Uterus (tissue), 4 donors: ENCODE results near the gene LRG1. TPM values are rescaled to one million over a fixed set of nuclear protein-coding genes. Genes with fewer than 3 reads are reported as not detected.

Source experiments
- DNase-seq, 2 donors: peaks; one replicate each; pipeline ENCODE4 v3.0.0-alpha.2; 2019 to 2020
- H3K27ac ChIP-seq, 2 donors: fragments of 200-600 bp; sonication (generic); 1 replicate in 1 of 2; 2 replicates in 1 of 2; pipeline ENCODE4 v1.5.1; 2016 to 2018
- H3K27me3 ChIP-seq, 2 donors: fragments of 200-600 bp; sonication (generic); one replicate each; pipeline ENCODE4 v1.5.1; 2018 to 2019; ENCODE audit warnings: control low read depth in 1 of 2
- H3K36me3 ChIP-seq, 2 donors: fragments of 200-600 bp; sonication (generic); one replicate each; pipeline ENCODE4 v1.5.1; 2019; ENCODE audit warnings: control low read depth in 1 of 2
- H3K4me1 ChIP-seq, 2 donors: fragments of 200-600 bp; sonication (generic); one replicate each; pipeline ENCODE4 v1.5.1; 2018 to 2019; ENCODE audit warnings: control low read depth in 1 of 2
- H3K4me3 ChIP-seq, 2 donors: fragments of 200-600 bp; sonication (generic); 1 replicate in 1 of 2; 2 replicates in 1 of 2; pipeline ENCODE4 v1.5.1; 2018 to 2019; ENCODE audit warnings: mild to moderate bottlenecking in 1 of 2
- H3K9me3 ChIP-seq, 2 donors: fragments of 200-600 bp; sonication (generic); one replicate each; pipeline ENCODE4 v1.5.1; 2019; ENCODE audit warnings: control low read depth in 1 of 2
- POLR2A ChIP-seq, 2 donors: fragments of 450-650 bp; IDR thresholded peaks; one replicate each; pipeline ENCODE4 v1.6.1; 2016; ENCODE audit warnings: antibody characterized with exemption in 2 of 2, mild to moderate bottlenecking in 1 of 2, moderate library complexity in 1 of 2
- intact Hi-C: fragments of 100-400 bp; cut with DNase I; formaldehyde crosslinking; loops from one replicate; pipeline ENCODE4 v1.15.1; 2023; ENCODE audit warnings: low total_unique reads
- total RNA-seq, 4 donors: library from RNA; depleted of rRNA in 3 of 4; stranded (reverse); fragments of >200 nt in 3 of 4; gene quantifications; one replicate each; pipeline versions ENCODE4 v1.1.0 to v1.2.4, GENCODE V29; 2014 to 2023
- TF ChIP-seq, protein P1 (sequence below), 4 experiments: fragments of 200-600 bp in 2 of 4; fragments of 450-650 bp in 2 of 4; sonication (generic) in 2 of 4; IDR thresholded peaks; one replicate each; pipeline ENCODE4 v1.5.1; 2016 to 2019; ENCODE audit warnings: antibody characterized with exemption in 4 of 4, mild to moderate bottlenecking in 2 of 4, moderate library complexity in 1 of 4
- donor health status: DM: yes; HTN: yes; CAD: no.

The LRG1 gene
- total RNA-seq, 4 donors from 2014 or later: 0.59 to 1.1 (median 1.1) TPM; not detected in 1

DNA sequence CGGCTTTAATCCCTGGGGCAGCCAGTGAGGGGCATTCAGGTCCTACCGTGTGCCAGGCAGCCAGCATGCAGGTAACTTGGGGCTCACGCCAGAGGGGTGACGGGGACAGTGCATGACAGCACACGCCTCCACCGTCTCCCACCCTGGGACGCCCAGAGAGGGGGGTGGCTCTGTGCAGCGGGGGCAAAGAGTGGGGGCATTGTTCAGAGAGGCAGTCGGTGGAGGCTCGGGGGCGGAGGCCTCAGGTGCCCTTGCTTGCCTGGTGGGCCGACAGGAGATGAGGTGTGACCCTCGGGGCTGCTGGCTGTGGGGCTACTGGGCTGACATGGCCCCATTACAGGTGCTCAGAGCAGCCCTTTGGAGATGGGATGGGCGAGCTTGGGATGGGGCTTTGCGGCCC lies 40.0 kb downstream of the LRG1 start:
- H3K4me3 ChIP-seq: no peak overlapping the region
- no peaks in the 10 kb centered on the region for H3K9me3 ChIP-seq
- H3K36me3 ChIP-seq: no peaks in the 10 kb centered on the region
- no peaks in the 10 kb centered on the region for H3K4me1 ChIP-seq
- no peak for DNase-seq
- intact Hi-C loops: no loop called here
- H3K27me3 ChIP-seq: no peaks in the 10 kb centered on the region
- TF ChIP-seq, protein P1, sequence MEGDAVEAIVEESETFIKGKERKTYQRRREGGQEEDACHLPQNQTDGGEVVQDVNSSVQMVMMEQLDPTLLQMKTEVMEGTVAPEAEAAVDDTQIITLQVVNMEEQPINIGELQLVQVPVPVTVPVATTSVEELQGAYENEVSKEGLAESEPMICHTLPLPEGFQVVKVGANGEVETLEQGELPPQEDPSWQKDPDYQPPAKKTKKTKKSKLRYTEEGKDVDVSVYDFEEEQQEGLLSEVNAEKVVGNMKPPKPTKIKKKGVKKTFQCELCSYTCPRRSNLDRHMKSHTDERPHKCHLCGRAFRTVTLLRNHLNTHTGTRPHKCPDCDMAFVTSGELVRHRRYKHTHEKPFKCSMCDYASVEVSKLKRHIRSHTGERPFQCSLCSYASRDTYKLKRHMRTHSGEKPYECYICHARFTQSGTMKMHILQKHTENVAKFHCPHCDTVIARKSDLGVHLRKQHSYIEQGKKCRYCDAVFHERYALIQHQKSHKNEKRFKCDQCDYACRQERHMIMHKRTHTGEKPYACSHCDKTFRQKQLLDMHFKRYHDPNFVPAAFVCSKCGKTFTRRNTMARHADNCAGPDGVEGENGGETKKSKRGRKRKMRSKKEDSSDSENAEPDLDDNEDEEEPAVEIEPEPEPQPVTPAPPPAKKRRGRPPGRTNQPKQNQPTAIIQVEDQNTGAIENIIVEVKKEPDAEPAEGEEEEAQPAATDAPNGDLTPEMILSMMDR (IDR thresholded peaks at IDR 0.05): no peak
- no peak for TF ChIP-seq POLR2A (IDR thresholded peaks at IDR 0.05)
- H3K27ac ChIP-seq: no peak overlapping the region

DNA sequence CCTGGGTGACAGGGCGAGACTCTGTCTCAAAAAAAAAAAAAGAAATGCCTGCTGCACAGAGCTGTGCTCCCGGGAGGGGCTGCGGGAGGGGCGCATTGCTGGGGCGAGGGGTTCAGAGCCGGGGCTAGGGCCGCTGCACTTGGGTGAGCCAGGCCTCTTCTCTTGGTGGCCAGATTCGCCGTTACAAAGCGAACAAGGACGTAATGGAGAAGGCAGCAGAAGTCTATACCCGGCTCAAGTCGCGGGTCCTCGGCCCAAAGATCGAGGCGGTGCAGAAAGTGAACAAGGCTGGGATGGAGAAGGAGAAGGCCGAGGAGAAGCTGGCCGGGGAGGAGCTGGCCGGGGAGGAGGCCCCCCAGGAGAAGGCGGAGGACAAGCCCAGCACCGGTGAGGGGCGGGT lies 40.5 kb downstream of the LRG1 start:
- no peak for TF ChIP-seq POLR2A (IDR thresholded peaks at IDR 0.05)
- TF ChIP-seq, protein P1 (IDR thresholded peaks at IDR 0.05): no peak
- Histone ChIP-seq H3K36me3 (no peaks in the 10 kb centered on the region), H3K27me3 (no peaks in the 10 kb centered on the region), H3K9me3 (no peaks in the 10 kb centered on the region), H3K4me1 (no peaks in the 10 kb centered on the region), H3K27ac (no peak overlapping the region), H3K4me3 (no peak overlapping the region)
- DNase-seq: no peak
- intact Hi-C loops: no loop called here

DNA sequence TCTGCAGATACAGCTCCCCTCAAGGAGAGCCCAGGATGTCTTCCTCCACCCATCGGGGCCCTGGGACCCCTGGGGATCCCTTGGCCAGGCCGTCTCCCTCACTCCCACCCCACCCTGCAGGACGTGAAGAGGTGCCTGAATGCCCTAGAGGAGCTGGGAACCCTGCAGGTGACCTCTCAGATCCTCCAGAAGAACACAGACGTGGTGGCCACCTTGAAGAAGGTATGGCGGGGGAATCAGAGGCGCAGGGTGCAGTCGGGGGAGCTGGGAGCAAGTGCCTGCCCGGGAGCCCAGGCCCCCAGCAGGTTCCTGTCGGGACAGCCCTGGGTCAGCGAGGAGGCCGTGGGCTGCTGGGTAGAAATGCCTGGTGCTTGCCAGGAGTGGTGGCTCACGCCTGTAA lies 41.1 kb downstream of the LRG1 start:
- H3K27ac ChIP-seq: no peak overlapping the region
- no peaks in the 10 kb centered on the region for H3K4me1 ChIP-seq
- intact Hi-C loops: no loop called here
- no peaks in the 10 kb centered on the region for H3K27me3 ChIP-seq
- H3K9me3 ChIP-seq: no peaks in the 10 kb centered on the region
- no peak overlapping the region for H3K4me3 ChIP-seq
- TF ChIP-seq, protein P1 (IDR thresholded peaks at IDR 0.05): no peak
- TF ChIP-seq POLR2A (IDR thresholded peaks at IDR 0.05): no peak
- DNase-seq: no peak
- H3K36me3 ChIP-seq: no peaks in the 10 kb centered on the region

DNA sequence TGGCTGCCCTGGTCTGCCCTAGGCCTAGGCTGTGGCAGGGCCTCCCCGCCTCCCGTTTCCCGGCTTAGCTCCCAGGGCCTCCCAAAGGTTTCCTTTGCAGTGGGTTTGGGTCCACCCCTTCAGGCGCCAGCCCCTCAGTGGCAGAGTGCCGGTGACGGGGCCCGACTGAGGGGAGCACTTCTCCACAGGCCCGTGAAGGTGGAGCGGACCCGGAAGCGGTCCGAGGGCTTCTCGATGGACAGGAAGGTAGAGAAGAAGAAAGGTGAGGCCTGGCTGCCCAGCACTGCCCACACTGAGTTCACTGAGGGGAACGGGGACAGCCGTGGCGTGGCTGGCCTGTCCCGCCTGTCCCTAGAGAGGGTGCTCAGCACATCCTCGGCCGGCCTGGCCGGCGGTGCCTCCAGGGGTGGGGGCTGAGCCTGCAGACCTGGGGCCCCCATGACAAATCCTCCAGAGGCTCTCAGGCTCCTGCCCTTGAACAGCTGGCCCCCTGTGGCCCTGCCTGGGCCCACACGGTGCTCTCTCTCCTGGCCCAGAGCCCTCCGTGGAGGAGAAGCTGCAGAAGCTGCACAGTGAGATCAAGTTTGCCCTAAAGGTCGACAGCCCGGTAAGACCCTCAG lies 42.0 kb downstream of the LRG1 start:
- H3K27me3 ChIP-seq: no peaks in the 10 kb centered on the region
- no peak for TF ChIP-seq POLR2A (IDR thresholded peaks at IDR 0.05)
- TF ChIP-seq, protein P1 (IDR thresholded peaks at IDR 0.05): no peak
- no peak overlapping the region for H3K4me3 ChIP-seq
- no peak overlapping the region for H3K27ac ChIP-seq
- DNase-seq: no peak
- no peaks in the 10 kb centered on the region for H3K9me3 ChIP-seq
- no peaks in the 10 kb centered on the region for H3K36me3 ChIP-seq
- intact Hi-C loops: no loop called here
- H3K4me1 ChIP-seq: no peaks in the 10 kb centered on the region

DNA sequence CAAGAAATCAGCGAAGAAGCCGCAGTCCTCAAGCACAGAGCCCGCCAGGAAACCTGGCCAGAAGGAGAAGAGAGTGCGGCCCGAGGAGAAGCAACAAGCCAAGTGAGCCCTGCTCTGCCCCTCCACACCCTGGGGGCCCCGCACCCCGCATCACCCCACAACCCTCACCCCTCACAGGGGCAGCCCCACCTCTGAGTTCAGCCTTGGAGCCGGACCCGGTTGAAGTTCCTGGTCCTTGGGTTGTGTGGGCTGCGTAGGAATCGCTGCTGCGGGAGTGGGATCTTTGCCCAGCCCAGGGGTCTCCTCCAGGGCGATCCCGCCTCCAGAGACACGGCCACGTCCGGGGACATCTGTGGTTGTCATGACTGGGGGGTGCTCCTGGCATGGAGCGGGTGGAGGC lies 43.5 kb downstream of the LRG1 start:
- TF ChIP-seq POLR2A (IDR thresholded peaks at IDR 0.05): no peak
- TF ChIP-seq, protein P1 (IDR thresholded peaks at IDR 0.05): no peak
- Histone ChIP-seq H3K4me1 (no peaks in the 10 kb centered on the region), H3K9me3 (no peaks in the 10 kb centered on the region), H3K36me3 (no peaks in the 10 kb centered on the region), H3K4me3 (no peak overlapping the region), H3K27ac (no peak overlapping the region), H3K27me3 (no peaks in the 10 kb centered on the region)
- intact Hi-C loops: no loop called here
- DNase-seq: no peak
